Gastrocnemius medialis (tissue), 4 donors: Measurements from ENCODE around the gene FAM117A.

Source experiments
- CTCF ChIP-seq, 5 experiments: fragments of 450-650 bp in 3 of 5; fragments of 200-600 bp in 2 of 5; sonication (generic) in 2 of 5; IDR thresholded peaks in 4 of 5; conservative IDR thresholded peaks in 1 of 5; 1 replicate in 4 of 5; 2 replicates in 1 of 5; pipeline ENCODE4 v1.5.1; 2016 to 2019; ENCODE audit warnings: antibody characterized with exemption in 5 of 5, mild to moderate bottlenecking in 3 of 5, moderate library complexity in 3 of 5
- POLR2A ChIP-seq, 2 donors: fragments of 450-650 bp; IDR thresholded peaks; one replicate each; pipeline ENCODE4 v1.6.1; 2017; ENCODE audit warnings: antibody characterized with exemption in 2 of 2, mild to moderate bottlenecking in 2 of 2, moderate library complexity in 2 of 2

GRCh38 chr17:49723423-49723822 is 40.5 kb downstream of the FAM117A start:
- TF ChIP-seq CTCF (IDR thresholded peaks at IDR 0.05 in 4 of 5, conservative IDR thresholded peaks at IDR 0.05 in 1 of 5) (no peak), POLR2A (IDR thresholded peaks at IDR 0.05) (no peak)
